H1 (cell line): ENCODE measurements around the gene ERC1. TPM values are rescaled to one million over a fixed set of nuclear protein-coding genes. Genes with fewer than 3 reads are reported as not detected.

Source experiments
- TEAD4 ChIP-seq: IDR thresholded peaks from 2 replicates; pipeline ENCODE4 v1.6.1; 2012; ENCODE audit warnings: low read depth, low read length, inconsistent platforms, mixed read lengths
- polyA plus RNA-seq, 7 experiments: library from polyadenylated mRNA; depleted of rRNA in 3 of 7; stranded (reverse) in 5 of 7; unstranded in 2 of 7; fragments of >200 nt in 5 of 7; fragments of 200-250 nt in 2 of 7; gene quantifications; 1 replicate in 5 of 7; 2 replicates in 1 of 7; 4 replicates in 1 of 7; pipeline versions ENCODE4 v1.2.1 to v1.2.3, GENCODE V29; 2011 to 2013; ENCODE audit warnings: missing spikeins in 2 of 7, mixed read lengths in 2 of 7
- total RNA-seq: library from RNA; stranded (reverse); fragmentation: NEBNext Ultra II Directional; extraction: Animal tissue kit (Norgen Biotek cat#: 25700); gene quantifications from 2 replicates; pipeline ENCODE4 v1.2.1, GENCODE V29; 2021

The ERC1 gene
- total and polyA plus RNA-seq, 2 of the 8 experiments (the other 6 are each of a cell fraction or from before 2014, with no cell fraction given), result 7.8 to 45.7 TPM

DNA sequence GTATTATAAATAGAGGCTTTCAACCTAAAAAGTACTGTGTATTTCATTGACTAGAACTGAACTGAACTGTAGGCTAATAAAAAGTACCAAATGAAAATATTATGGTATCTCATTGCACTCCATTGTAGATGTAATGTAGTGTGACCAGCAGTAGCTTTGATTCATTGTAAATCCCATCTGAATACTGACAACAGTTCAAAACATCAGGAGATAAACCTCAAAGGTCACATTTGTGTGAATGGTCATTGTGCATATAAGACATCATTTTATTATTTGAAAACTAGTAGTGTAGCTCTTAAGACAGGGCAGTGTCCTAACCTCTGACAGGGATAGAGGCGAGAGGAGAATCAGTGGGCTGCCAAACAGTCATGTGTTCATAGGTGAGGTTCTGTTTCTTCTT lies 316.8 kb downstream of the ERC1 start (continued):
- TF ChIP-seq TEAD4, result no peak
